H9 (cell line): ENCODE results near the gene FAAH. TPM values are rescaled to one million over a fixed set of nuclear protein-coding genes. Genes with fewer than 3 reads are reported as not detected.

Source experiments
- DNase-seq: peaks from one replicate; pipeline ENCODE4 v3.0.0-alpha.2; 2017
- H2AFZ ChIP-seq: one replicate; pipeline ENCODE4 v1.6.1; 2013; ENCODE audit warnings: mild to moderate bottlenecking, low read length, control low read depth, moderate library complexity
- H2AK5ac ChIP-seq: 2 replicates; pipeline ENCODE4 v1.6.1; 2013; ENCODE audit warnings: low read length, control low read depth, mixed read lengths; ENCODE audit not compliant: insufficient read length
- H2BK120ac ChIP-seq: one replicate; pipeline ENCODE4 v1.6.1; 2013; ENCODE audit warnings: low read depth, mild to moderate bottlenecking, low read length, control low read depth, inconsistent platforms; ENCODE audit not compliant: poor library complexity, severe bottlenecking
- H2BK12ac ChIP-seq: 2 replicates; pipeline ENCODE4 v1.6.1; 2013; ENCODE audit warnings: low read length, control low read depth, mixed read lengths, low read depth; ENCODE audit not compliant: insufficient read length
- H2BK15ac ChIP-seq: 2 replicates; pipeline ENCODE4 v1.6.1; 2013; ENCODE audit warnings: low read depth, low read length, control low read depth
- H2BK20ac ChIP-seq: one replicate; pipeline ENCODE4 v1.6.1; 2013; ENCODE audit warnings: low read depth, mild to moderate bottlenecking, low read length, control low read depth, inconsistent platforms; ENCODE audit not compliant: poor library complexity, severe bottlenecking
- H2BK5ac ChIP-seq: 2 replicates; pipeline ENCODE4 v1.6.1; 2013; ENCODE audit warnings: low read length, control low read depth, mixed read lengths; ENCODE audit not compliant: insufficient read length
- H3K14ac ChIP-seq: 2 replicates; pipeline ENCODE4 v1.6.1; 2013; ENCODE audit warnings: low read length, control low read depth; ENCODE audit not compliant: insufficient read depth
- H3K18ac ChIP-seq: 2 replicates; pipeline ENCODE4 v1.6.1; 2013; ENCODE audit warnings: low read depth, mild to moderate bottlenecking, mixed read lengths, low read length, control low read depth; ENCODE audit not compliant: insufficient read length
- H3K23ac ChIP-seq: 2 replicates; pipeline ENCODE4 v1.6.1; 2013; ENCODE audit warnings: low read length, control low read depth, mixed read lengths, low read depth; ENCODE audit not compliant: insufficient read length
- H3K23me2 ChIP-seq: 2 replicates; pipeline ENCODE4 v1.6.1; 2013; ENCODE audit warnings: low read depth, mild to moderate bottlenecking, mixed read lengths, low read length, control low read depth; ENCODE audit not compliant: insufficient read length, poor library complexity, severe bottlenecking
- H3K27ac ChIP-seq: 2 replicates; pipeline ENCODE4 v1.5.1; 2013; ENCODE audit warnings: low read length, control low read depth, mixed read lengths, low read depth; ENCODE audit not compliant: insufficient read length
- H3K27me3 ChIP-seq: 2 replicates; pipeline ENCODE4 v1.6.1; 2013; ENCODE audit warnings: low read length, control low read depth, inconsistent platforms; ENCODE audit not compliant: insufficient read depth
- H3K4ac ChIP-seq: 2 replicates; pipeline ENCODE4 v1.6.1; 2013; ENCODE audit warnings: low read depth, mild to moderate bottlenecking, control low read depth, inconsistent platforms, low read length, moderate library complexity
- H3K4me1 ChIP-seq: 2 replicates; pipeline ENCODE4 v1.6.1; 2013; ENCODE audit warnings: low read length, control low read depth, inconsistent platforms; ENCODE audit not compliant: insufficient read depth
- H3K4me2 ChIP-seq: 2 replicates; pipeline ENCODE4 v1.6.1; 2013; ENCODE audit warnings: low read length, control low read depth, mixed read lengths; ENCODE audit not compliant: insufficient read length, insufficient read depth
- H3K56ac ChIP-seq: 2 replicates; pipeline ENCODE4 v1.6.1; 2013; ENCODE audit warnings: low read depth, mild to moderate bottlenecking, mixed read lengths, low read length, control low read depth; ENCODE audit not compliant: insufficient read length
- H3K79me1 ChIP-seq: 2 replicates; pipeline ENCODE4 v1.6.1; 2013; ENCODE audit warnings: low read depth, mild to moderate bottlenecking, moderate library complexity, low read length, control low read depth, inconsistent platforms; ENCODE audit not compliant: insufficient read depth, poor library complexity, severe bottlenecking
- H3K79me2 ChIP-seq: 2 replicates; pipeline ENCODE4 v1.6.1; 2013; ENCODE audit warnings: low read length, control low read depth, inconsistent platforms; ENCODE audit not compliant: insufficient read depth
- H3K9ac ChIP-seq: 2 replicates; pipeline ENCODE4 v1.6.1; 2013; ENCODE audit warnings: low read length, control low read depth, mixed read lengths; ENCODE audit not compliant: insufficient read length; ENCODE audit errors: extremely low read depth
- H3K9me3 ChIP-seq: one replicate; pipeline ENCODE4 v1.6.1; 2013; ENCODE audit warnings: low read depth, low read length, inconsistent platforms; ENCODE audit not compliant: control insufficient read depth
- H3T11ph ChIP-seq: one replicate; pipeline ENCODE4 v1.6.1; 2013; ENCODE audit warnings: mild to moderate bottlenecking, low read length, control low read depth, inconsistent platforms
- H4K20me1 ChIP-seq: one replicate; pipeline ENCODE4 v1.6.1; 2013; ENCODE audit not compliant: control insufficient read depth, insufficient read length, insufficient read depth
- H4K5ac ChIP-seq: 2 replicates; pipeline ENCODE4 v1.6.1; 2013; ENCODE audit warnings: low read depth, mild to moderate bottlenecking, mixed read lengths, low read length, control low read depth; ENCODE audit not compliant: insufficient read length
- H4K8ac ChIP-seq: replicated peaks from 2 replicates; pipeline ENCODE4 v1.6.1; 2013; ENCODE audit warnings: low read length, control low read depth, mixed read lengths, low read depth; ENCODE audit not compliant: insufficient read length
- H4K91ac ChIP-seq: 2 replicates; pipeline ENCODE4 v1.6.1; 2013; ENCODE audit warnings: low read depth, mild to moderate bottlenecking, moderate library complexity, mixed read lengths, low read length, control low read depth; ENCODE audit not compliant: insufficient read length
- H3K27ac Mint-ChIP-seq, 3 experiments: 2 replicates in 2 of 3; 3 replicates in 1 of 3; pipeline ENCODE4 v1.8.0; 2020 to 2021; ENCODE audit warnings: mixed read lengths in 3 of 3, mild to moderate bottlenecking in 1 of 3, moderate library complexity in 1 of 3
- H3K27me3 Mint-ChIP-seq: 2 replicates; pipeline ENCODE4 v1.8.0; 2021; ENCODE audit warnings: low read depth, mild to moderate bottlenecking, moderate library complexity, mixed read lengths
- H3K36me3 Mint-ChIP-seq, 3 experiments: 2 replicates in 2 of 3; 3 replicates in 1 of 3; pipeline ENCODE4 v1.8.0; 2020 to 2021; ENCODE audit warnings: low read depth in 3 of 3, mixed read lengths in 3 of 3; ENCODE audit not compliant: insufficient read depth in 1 of 3
- H3K4me1 Mint-ChIP-seq, 2 experiments: 2 replicates each; pipeline ENCODE4 v1.8.0; 2020; ENCODE audit warnings: mixed read lengths in 2 of 2
- H3K4me3 Mint-ChIP-seq, 2 experiments: 2 replicates in 1 of 2; 3 replicates in 1 of 2; pipeline ENCODE4 v1.8.0; 2020 to 2021; ENCODE audit warnings: mild to moderate bottlenecking in 2 of 2, mixed read lengths in 2 of 2, moderate library complexity in 1 of 2
- H3K9me3 Mint-ChIP-seq, 2 experiments: 2 replicates in 1 of 2; 3 replicates in 1 of 2; pipeline ENCODE4 v1.8.0; 2020; ENCODE audit warnings: mild to moderate bottlenecking in 2 of 2, mixed read lengths in 2 of 2, moderate library complexity in 1 of 2
- WGBS: extraction: QIAGEN DNeasy Blood & Tissue Kit; methylation state at CpG from one replicate; pipeline ENCODE4 v1.1.7; 2013; ENCODE audit warnings: missing lambda C conversion rate, low lambda C conversion rate, mixed read lengths; ENCODE audit not compliant: insufficient read length; ENCODE audit errors: extremely low coverage; 5-methylcytosine and 5-hydroxymethylcytosine counted together
- total RNA-seq: library from RNA; stranded (reverse); gene quantifications from 2 replicates; pipeline ENCODE4 v1.2.1, GENCODE V29; 2021
- TF ChIP-seq, protein P1 (sequence below): fragments of 200-600 bp; sonication (generic); conservative IDR thresholded peaks from 3 replicates; pipeline ENCODE4 v1.8.0; 2021; ENCODE audit warnings: antibody characterized with exemption, mild to moderate bottlenecking

FAAH gene
- total RNA-seq, 1 experiment from 2014 or later, result 18.9 TPM

DNA sequence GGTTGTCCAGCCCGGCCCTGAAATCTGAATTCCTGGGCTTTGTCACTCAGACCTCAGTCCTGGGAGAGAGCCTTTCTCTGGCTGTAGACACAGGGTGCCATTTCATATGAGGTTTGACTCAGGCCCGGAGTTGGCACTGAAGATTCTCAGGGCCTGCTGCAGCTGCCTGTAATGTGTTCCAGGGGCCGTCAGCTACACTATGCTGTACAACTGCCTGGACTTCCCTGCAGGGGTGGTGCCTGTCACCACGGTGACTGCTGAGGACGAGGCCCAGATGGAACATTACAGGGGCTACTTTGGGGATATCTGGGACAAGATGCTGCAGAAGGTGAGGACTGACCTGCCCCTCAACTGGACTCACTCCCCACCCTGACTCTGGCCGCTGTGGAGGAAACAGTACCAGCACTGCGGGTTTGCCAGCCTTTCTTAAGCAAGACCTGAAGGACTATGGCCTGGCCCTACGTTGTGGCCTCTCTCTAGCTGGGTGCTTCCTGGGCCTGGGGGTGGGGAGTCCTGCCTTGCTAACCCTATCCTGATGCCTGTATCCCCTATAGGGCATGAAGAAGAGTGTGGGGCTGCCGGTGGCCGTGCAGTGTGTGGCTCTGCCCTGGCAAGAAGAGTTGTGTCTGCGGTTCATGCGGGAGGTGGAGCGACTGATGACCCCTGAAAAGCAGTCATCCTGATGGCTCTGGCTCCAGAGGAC, 18.9 kb downstream of the FAAH start:
- Mint-ChIP-seq H3K27me3 (peaks cover 3% of the 10 kb centered on the region), H3K36me3 (peaks cover 0 to 19% (median 13%) of the 10 kb centered on the region in 3 experiments; a peak in 6 of 7 replicates), H3K27ac (no peak overlapping the region), H3K4me3 (no peak overlapping the region), H3K4me1 (peaks cover 0 to 8% of the 10 kb centered on the region in 2 experiments; a peak in 2 of 4 replicates), H3K9me3 (no peaks in the 10 kb centered on the region)
- DNase-seq, result no peak
- Histone ChIP-seq H4K91ac (no peak overlapping the region), H3K56ac (no peak overlapping the region), H3K4me1 (no peaks in the 10 kb centered on the region), H3K23me2 (no peaks in the 10 kb centered on the region), H4K20me1 (no peaks in the 10 kb centered on the region), H3K18ac (no peak overlapping the region), H4K8ac (no peak overlapping the region), H3K23ac (no peak overlapping the region), H2AK5ac (no peak overlapping the region), H3K79me2 (no peaks in the 10 kb centered on the region), H3K9me3 (no peaks in the 10 kb centered on the region), H2BK5ac (no peak overlapping the region), H3K27me3 (no peaks in the 10 kb centered on the region), H2BK15ac (no peak overlapping the region), H3K14ac (no peak overlapping the region), H4K5ac (no peak overlapping the region), H2BK12ac (no peak overlapping the region), H3T11ph (no peak overlapping the region), H3K9ac (no peak overlapping the region), H3K79me1 (no peaks in the 10 kb centered on the region), H3K4me2 (no peak overlapping the region), H2BK20ac (no peak overlapping the region), H2BK120ac (no peak overlapping the region), H3K27ac (no peak overlapping the region), H3K4ac (no peak overlapping the region), H2AFZ (no peak overlapping the region)
- TF ChIP-seq, protein P1, sequence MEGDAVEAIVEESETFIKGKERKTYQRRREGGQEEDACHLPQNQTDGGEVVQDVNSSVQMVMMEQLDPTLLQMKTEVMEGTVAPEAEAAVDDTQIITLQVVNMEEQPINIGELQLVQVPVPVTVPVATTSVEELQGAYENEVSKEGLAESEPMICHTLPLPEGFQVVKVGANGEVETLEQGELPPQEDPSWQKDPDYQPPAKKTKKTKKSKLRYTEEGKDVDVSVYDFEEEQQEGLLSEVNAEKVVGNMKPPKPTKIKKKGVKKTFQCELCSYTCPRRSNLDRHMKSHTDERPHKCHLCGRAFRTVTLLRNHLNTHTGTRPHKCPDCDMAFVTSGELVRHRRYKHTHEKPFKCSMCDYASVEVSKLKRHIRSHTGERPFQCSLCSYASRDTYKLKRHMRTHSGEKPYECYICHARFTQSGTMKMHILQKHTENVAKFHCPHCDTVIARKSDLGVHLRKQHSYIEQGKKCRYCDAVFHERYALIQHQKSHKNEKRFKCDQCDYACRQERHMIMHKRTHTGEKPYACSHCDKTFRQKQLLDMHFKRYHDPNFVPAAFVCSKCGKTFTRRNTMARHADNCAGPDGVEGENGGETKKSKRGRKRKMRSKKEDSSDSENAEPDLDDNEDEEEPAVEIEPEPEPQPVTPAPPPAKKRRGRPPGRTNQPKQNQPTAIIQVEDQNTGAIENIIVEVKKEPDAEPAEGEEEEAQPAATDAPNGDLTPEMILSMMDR, result no peak
- no CpG with 5 or more reads among the region's 13 CpGs for WGBS
